Esophagus squamous epithelium (tissue), 4 donors: Measurements from ENCODE around the gene ANKRD63.

Experiments
- POLR2A ChIP-seq, 4 donors: fragments of 450-650 bp; IDR thresholded peaks; one replicate each; pipeline ENCODE4 v1.6.1; 2017; ENCODE audit warnings: antibody characterized with exemption in 4 of 4, mild to moderate bottlenecking in 4 of 4, moderate library complexity in 3 of 4
- TF ChIP-seq, protein P1 (sequence below), 6 experiments: fragments of 450-650 bp in 4 of 6; fragments of 200-600 bp in 2 of 6; sonication (generic) in 2 of 6; IDR thresholded peaks; one replicate each; pipeline ENCODE4 v1.5.1; 2016 to 2019; ENCODE audit warnings: antibody characterized with exemption in 6 of 6, mild to moderate bottlenecking in 4 of 6, moderate library complexity in 4 of 6

- no peak for TF ChIP-seq POLR2A (IDR thresholded peaks at IDR 0.05)
- TF ChIP-seq, protein P1, sequence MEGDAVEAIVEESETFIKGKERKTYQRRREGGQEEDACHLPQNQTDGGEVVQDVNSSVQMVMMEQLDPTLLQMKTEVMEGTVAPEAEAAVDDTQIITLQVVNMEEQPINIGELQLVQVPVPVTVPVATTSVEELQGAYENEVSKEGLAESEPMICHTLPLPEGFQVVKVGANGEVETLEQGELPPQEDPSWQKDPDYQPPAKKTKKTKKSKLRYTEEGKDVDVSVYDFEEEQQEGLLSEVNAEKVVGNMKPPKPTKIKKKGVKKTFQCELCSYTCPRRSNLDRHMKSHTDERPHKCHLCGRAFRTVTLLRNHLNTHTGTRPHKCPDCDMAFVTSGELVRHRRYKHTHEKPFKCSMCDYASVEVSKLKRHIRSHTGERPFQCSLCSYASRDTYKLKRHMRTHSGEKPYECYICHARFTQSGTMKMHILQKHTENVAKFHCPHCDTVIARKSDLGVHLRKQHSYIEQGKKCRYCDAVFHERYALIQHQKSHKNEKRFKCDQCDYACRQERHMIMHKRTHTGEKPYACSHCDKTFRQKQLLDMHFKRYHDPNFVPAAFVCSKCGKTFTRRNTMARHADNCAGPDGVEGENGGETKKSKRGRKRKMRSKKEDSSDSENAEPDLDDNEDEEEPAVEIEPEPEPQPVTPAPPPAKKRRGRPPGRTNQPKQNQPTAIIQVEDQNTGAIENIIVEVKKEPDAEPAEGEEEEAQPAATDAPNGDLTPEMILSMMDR (IDR thresholded peaks at IDR 0.05), result no peak
Observed at GRCh38 chr15:40249477-40250303, 33.2 kb downstream of the ANKRD63 start.
